K562 (cell line): ENCODE measurements around the gene PACS2.

Source experiments
- CTCF ChIP-seq, 3 experiments: IDR thresholded peaks in 2 of 3; conservative IDR thresholded peaks in 1 of 3; 2 replicates each; pipeline ENCODE4 v1.5.1; 2011 to 2012; ENCODE audit warnings: low read length in 3 of 3, mild to moderate bottlenecking in 3 of 3, control low read depth in 2 of 3, improper control_type of control experiment in 1 of 3, inconsistent platforms in 1 of 3, low read depth in 1 of 3, mixed read lengths in 1 of 3, moderate library complexity in 1 of 3; ENCODE audit not compliant: insufficient read depth in 2 of 3
- NFXL1 ChIP-seq: fragments of 450-650 bp; formaldehyde crosslinking; IDR thresholded peaks from 2 replicates; pipeline ENCODE4 v1.4.0; 2021; ENCODE audit warnings: mild to moderate bottlenecking
- TF ChIP-seq, protein P1 (sequence below): fragments of 450-650 bp; IDR thresholded peaks from 2 replicates; pipeline ENCODE4 v1.6.1; 2016

- TF ChIP-seq CTCF (IDR thresholded peaks at IDR 0.05 in 2 of 3, conservative IDR thresholded peaks at IDR 0.05 in 1 of 3; ENCODE audit: insufficient read depth in 2 of 3, low read depth in 1 of 3, low read length in 3 of 3) (no peak), NFXL1 (CRISPR knock-in tag) (no peak)
- TF ChIP-seq, protein P1, sequence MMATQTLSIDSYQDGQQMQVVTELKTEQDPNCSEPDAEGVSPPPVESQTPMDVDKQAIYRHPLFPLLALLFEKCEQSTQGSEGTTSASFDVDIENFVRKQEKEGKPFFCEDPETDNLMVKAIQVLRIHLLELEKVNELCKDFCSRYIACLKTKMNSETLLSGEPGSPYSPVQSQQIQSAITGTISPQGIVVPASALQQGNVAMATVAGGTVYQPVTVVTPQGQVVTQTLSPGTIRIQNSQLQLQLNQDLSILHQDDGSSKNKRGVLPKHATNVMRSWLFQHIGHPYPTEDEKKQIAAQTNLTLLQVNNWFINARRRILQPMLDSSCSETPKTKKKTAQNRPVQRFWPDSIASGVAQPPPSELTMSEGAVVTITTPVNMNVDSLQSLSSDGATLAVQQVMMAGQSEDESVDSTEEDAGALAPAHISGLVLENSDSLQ, result no peak
Measured at GRCh38 chr14:105378199-105378598, 63.7 kb downstream of the PACS2 start.
